BJ (cell line): Measurements from ENCODE around the gene GNB1. TPM values are rescaled to one million over a fixed set of nuclear protein-coding genes. Genes with fewer than 3 reads are reported as not detected.

ENCODE experiments used
- CTCF ChIA-PET: fragments of 350-600 bp; formaldehyde crosslinking; extraction: SDS; loops from one replicate; lab custom pipeline; 2021; ENCODE audit warnings: antibody characterized with exemption, inconsistent platforms; lab: Yijun Ruan, JAX
- POLR2A ChIA-PET: fragments of 300-600 bp; sonication (Branson Sonifier 250); formaldehyde crosslinking; extraction: SDS; loops from one replicate; lab custom pipeline; 2021; ENCODE audit warnings: antibody characterized with exemption; lab: Charles Lee
- DNase-seq: peaks from one replicate; pipeline ENCODE4 v3.0.0-alpha.2; 2011; ENCODE audit warnings: low read depth
- H3K27me3 ChIP-seq: 2 replicates; pipeline ENCODE4 v1.6.0; 2011; ENCODE audit warnings: low read length; ENCODE audit not compliant: control insufficient read depth, insufficient read depth
- H3K36me3 ChIP-seq: 2 replicates; pipeline ENCODE4 v1.5.1; 2011; ENCODE audit warnings: low read length; ENCODE audit not compliant: control insufficient read depth, insufficient read depth
- H3K4me3 ChIP-seq: 2 replicates; pipeline ENCODE4 v1.5.1; 2011; ENCODE audit warnings: low read depth, mild to moderate bottlenecking, control low read depth, low read length
- polyA plus RNA-seq: library from polyadenylated mRNA; depleted of rRNA; stranded (reverse); fragments of >200 nt; gene quantifications from 2 replicates; pipeline ENCODE4 v1.2.3, GENCODE V29; 2011
- TF ChIP-seq, protein P1 (sequence below): IDR thresholded peaks from 2 replicates; pipeline ENCODE4 v1.5.1; 2011; ENCODE audit warnings: low read depth, mild to moderate bottlenecking, control low read depth, inconsistent platforms, low read length, moderate library complexity; ENCODE audit not compliant: insufficient read depth

GNB1 gene
- polyA plus RNA-seq, 1 experiment: 566 TPM

DNA sequence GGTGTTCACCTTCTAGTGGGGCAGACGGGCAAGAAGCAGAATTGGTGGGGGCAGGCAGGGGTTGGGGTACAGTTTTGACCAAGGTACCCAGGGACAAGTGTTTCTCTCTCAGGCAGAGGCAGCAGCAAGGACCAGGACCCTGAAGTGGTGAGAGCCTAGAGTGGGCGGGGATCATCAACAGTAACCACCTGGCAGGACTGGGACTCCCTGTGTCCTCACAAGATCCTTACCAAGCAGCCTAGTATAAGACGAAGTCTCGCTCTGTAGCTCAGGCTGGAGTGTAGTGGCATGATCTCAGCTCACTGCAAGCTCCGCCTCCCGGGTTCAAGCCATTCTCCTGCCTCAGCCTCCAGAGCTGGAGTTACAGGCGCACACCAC lies 109.4 kb downstream of the GNB1 start:
- TF ChIP-seq, protein P1, sequence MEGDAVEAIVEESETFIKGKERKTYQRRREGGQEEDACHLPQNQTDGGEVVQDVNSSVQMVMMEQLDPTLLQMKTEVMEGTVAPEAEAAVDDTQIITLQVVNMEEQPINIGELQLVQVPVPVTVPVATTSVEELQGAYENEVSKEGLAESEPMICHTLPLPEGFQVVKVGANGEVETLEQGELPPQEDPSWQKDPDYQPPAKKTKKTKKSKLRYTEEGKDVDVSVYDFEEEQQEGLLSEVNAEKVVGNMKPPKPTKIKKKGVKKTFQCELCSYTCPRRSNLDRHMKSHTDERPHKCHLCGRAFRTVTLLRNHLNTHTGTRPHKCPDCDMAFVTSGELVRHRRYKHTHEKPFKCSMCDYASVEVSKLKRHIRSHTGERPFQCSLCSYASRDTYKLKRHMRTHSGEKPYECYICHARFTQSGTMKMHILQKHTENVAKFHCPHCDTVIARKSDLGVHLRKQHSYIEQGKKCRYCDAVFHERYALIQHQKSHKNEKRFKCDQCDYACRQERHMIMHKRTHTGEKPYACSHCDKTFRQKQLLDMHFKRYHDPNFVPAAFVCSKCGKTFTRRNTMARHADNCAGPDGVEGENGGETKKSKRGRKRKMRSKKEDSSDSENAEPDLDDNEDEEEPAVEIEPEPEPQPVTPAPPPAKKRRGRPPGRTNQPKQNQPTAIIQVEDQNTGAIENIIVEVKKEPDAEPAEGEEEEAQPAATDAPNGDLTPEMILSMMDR: no peak
- Histone ChIP-seq H3K27me3 (no peaks in the 10 kb centered on the region), H3K4me3 (no peak overlapping the region), H3K36me3 (peaks cover 10% of the 10 kb centered on the region)
- ChIA-PET POLR2A (no interaction called here), CTCF (interaction anchor here (1.2 kb wide), 1 partner anchor 125 kb away, joined by 3 read pairs; no protein-coding TSS in a partner anchor)
- DNase-seq: no peak

DNA sequence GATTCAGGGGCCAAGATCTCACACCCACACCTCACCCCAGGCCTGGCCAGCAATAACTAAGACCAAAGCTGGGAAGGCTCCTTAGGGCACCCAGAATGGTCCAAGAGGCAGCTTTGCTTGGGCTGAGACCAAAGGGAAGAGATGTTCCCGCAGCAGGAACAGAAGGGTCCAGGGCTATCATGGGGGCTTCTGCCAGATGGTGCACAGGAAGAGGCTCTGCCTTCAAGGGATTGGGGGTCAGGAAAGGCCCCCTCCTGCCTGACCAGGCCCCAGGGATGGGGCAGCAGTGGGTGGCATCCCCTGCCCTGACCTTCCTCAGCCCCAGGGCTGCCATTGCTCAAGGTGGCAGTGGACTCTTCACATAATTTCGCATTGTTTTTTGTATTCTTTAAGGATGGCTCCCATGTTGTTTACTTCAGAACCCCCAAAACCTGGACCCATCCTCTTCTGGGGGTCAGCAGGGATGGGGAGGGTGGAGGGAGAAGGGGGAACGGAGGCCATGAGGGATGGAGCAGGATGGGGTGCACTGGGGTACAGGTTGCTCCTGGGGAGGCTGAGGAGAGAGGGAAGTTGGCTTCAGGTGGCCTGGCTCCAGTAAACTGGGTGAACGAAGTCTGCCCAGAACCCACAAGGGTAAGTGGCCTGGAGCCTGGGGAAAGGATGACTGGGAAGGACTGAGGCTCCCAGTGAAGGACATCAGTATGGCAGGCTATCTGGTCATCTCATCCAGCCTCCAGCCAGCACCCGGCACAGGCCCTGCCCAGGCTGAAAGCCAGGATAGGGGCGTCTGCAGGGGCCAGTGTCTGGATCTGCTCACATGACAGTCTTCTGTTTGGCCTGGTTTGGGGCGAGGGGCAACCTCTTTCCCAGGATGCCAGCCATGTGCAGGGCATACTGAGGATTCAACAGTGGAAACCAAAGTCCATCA lies 110.0 kb downstream of the GNB1 start:
- TF ChIP-seq, protein P1: no peak
- DNase-seq: no peak
- no peak overlapping the region for H3K4me3 ChIP-seq
- ChIA-PET CTCF (interaction anchor here (1.0 to 2.2 kb wide), 2 partner anchors 10 to 128 kb away, joined by 3 to 8 read pairs; no protein-coding TSS in a partner anchor), POLR2A (no interaction called here)
- no peaks in the 10 kb centered on the region for H3K27me3 ChIP-seq
- peaks cover 8% of the 10 kb centered on the region for H3K36me3 ChIP-seq

DNA sequence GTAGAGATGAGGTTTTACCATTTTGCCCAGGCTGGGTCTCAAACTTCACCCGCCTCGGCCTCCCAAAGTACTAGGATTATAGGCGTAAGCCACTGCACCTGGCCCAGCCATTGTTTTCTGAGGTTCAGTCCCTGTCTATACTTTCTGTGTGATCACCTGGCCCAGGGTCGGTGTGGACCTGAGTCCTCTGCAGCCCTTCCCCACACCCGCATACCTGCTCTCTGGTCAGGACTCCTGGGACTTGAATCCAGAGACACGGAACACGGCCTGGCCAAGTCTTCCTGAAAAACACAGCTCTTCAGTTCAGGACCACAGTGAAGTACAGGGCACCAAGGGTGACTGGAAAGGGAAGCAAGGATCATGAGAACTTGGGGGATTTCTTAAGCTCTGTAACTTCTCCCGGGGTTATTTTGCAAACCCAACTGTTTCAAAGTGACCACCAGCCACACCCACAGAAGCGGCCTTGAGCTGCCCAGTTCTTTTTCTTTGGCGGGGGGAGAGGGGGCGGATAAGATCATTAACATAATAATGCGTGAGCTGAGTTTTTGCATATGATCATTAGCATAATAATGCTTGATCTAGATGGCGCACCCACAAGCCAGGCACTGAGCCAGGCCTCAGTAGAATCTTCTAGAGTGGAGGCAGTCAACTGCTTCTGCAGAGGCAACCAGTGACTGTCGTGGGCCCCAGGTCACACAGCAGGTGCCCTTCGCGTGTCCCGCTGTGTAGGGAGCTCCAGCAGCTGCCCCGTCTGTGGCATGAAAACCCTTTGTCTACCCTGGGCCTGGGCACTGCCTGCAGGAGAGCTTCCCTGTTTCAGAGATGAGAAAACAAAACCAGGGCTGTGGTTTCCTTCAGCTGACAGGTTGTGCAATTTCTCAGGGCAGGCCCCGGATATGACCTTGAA lies 110.9 kb downstream of the GNB1 start:
- Histone ChIP-seq H3K4me3 (no peak overlapping the region), H3K27me3 (no peaks in the 10 kb centered on the region), H3K36me3 (peaks cover 4% of the 10 kb centered on the region; the same call in 1 of the 2 replicates)
- POLR2A ChIA-PET: no interaction called here
- CTCF ChIA-PET: interaction anchor here (1.0 to 2.2 kb wide), 3 partner anchors 11 to 129 kb away, joined by 3 to 8 read pairs (median 3); no protein-coding TSS in a partner anchor
- DNase-seq: no peak
- TF ChIP-seq, protein P1: no peak

DNA sequence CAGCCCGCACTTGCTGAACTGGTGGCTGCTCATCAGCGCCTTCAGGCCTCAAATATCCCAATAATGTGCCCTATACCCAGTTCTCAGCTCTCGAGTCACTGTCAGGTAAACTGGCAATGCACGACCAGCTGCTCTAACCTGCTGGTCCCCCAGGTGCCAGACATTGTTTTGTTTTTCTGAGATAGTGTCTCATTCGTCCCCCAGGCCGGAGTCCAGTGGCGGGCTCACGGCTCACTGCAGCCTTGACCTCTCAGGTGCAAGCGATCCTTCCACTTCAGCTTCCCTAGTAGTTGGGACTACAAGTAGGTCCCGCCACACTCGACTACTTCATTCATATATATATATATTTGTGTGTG lies 111.6 kb downstream of the GNB1 start:
- Histone ChIP-seq H3K4me3 (no peak overlapping the region), H3K27me3 (no peaks in the 10 kb centered on the region), H3K36me3 (no peaks in the 10 kb centered on the region)
- no peak for DNase-seq
- CTCF ChIA-PET: interaction anchor here (1.1 to 2.2 kb wide), 2 partner anchors 126 to 129 kb away, joined by 3 to 8 read pairs; no protein-coding TSS in a partner anchor
- POLR2A ChIA-PET: no interaction called here
- TF ChIP-seq, protein P1: no peak
